ENCODE data around the gene COBLL1. TPM values are rescaled to one million over a fixed set of nuclear protein-coding genes. Genes with fewer than 3 reads are reported as not detected.

COBLL1 gene
- total RNA-seq, 1 donor from 2014 or later = 18.6 TPM

DNA sequence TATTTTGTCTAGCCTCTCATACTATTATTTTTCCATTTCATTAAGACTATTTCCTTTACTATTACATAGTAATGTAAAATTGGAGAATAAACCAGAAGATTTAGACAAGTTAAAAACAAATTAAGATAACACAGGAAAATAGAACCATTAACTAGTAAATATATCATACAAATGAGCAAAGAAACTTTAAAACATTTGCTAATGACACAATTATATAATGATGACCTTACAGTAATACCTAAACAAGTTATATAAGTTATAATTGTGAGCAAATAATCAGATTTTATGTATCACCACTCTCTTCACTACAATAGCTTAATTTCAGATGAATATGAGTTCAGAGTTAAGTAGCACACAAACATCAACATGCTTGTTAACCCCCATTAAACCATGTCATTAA is 147.8 kb downstream of the COBLL1 start:
- H3K79me2 ChIP-seq (ENCODE audit: insufficient read depth, low read length) = no peaks in the 10 kb centered on the region
- peaks cover 8% of the 10 kb centered on the region for H3K36me3 Mint-ChIP-seq (ENCODE audit: low read depth, unreplicated experiment)
- H3K4me2 ChIP-seq (ENCODE audit: low read length) = no peak overlapping the region
- no peak overlapping the region for H3K27ac ChIP-seq (ENCODE audit: low read depth, low read length)
- peaks cover 23% of the 10 kb centered on the region for H3K4me1 Mint-ChIP-seq (ENCODE audit: low read depth, unreplicated experiment)
- H3K36me3 ChIP-seq (ENCODE audit: insufficient read depth, low read length) = no peaks in the 10 kb centered on the region
- H3K9me3 ChIP-seq (ENCODE audit: insufficient read depth, low read depth, low read length) = no peaks in the 10 kb centered on the region
- H4K20me1 ChIP-seq (ENCODE audit: insufficient read depth, low read length) = no peaks in the 10 kb centered on the region
- H3K4me1 ChIP-seq (ENCODE audit: insufficient read depth, low read length) = no peaks in the 10 kb centered on the region
- no peak overlapping the region for H3K27ac Mint-ChIP-seq (ENCODE audit: unreplicated experiment)
- H2AFZ ChIP-seq (ENCODE audit: low read depth, low read length) = no peak overlapping the region
- H3K27me3 ChIP-seq (ENCODE audit: insufficient read depth, low read length) = no peaks in the 10 kb centered on the region
- no peak for DNase-seq (ENCODE audit: low read depth)
- TF ChIP-seq, protein P1, sequence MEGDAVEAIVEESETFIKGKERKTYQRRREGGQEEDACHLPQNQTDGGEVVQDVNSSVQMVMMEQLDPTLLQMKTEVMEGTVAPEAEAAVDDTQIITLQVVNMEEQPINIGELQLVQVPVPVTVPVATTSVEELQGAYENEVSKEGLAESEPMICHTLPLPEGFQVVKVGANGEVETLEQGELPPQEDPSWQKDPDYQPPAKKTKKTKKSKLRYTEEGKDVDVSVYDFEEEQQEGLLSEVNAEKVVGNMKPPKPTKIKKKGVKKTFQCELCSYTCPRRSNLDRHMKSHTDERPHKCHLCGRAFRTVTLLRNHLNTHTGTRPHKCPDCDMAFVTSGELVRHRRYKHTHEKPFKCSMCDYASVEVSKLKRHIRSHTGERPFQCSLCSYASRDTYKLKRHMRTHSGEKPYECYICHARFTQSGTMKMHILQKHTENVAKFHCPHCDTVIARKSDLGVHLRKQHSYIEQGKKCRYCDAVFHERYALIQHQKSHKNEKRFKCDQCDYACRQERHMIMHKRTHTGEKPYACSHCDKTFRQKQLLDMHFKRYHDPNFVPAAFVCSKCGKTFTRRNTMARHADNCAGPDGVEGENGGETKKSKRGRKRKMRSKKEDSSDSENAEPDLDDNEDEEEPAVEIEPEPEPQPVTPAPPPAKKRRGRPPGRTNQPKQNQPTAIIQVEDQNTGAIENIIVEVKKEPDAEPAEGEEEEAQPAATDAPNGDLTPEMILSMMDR (IDR thresholded peaks at IDR 0.05; ENCODE audit: insufficient read depth, low read depth, low read length) = no peak
- no peak for TF ChIP-seq EZH2 (IDR thresholded peaks at IDR 0.05; ENCODE audit: insufficient read depth, low read length)
- no peak overlapping the region for H3K4me3 Mint-ChIP-seq (ENCODE audit: unreplicated experiment)
- H3K9ac ChIP-seq (ENCODE audit: low read length) = no peak overlapping the region
- H3K4me3 ChIP-seq (ENCODE audit: insufficient read depth, low read depth, low read length) = no peak overlapping the region
- no peak for FAIRE-seq
- no peaks in the 10 kb centered on the region for H3K9me3 Mint-ChIP-seq (ENCODE audit: unreplicated experiment)
- H3K27me3 Mint-ChIP-seq (ENCODE audit: low read depth, unreplicated experiment) = no peaks in the 10 kb centered on the region

DNA sequence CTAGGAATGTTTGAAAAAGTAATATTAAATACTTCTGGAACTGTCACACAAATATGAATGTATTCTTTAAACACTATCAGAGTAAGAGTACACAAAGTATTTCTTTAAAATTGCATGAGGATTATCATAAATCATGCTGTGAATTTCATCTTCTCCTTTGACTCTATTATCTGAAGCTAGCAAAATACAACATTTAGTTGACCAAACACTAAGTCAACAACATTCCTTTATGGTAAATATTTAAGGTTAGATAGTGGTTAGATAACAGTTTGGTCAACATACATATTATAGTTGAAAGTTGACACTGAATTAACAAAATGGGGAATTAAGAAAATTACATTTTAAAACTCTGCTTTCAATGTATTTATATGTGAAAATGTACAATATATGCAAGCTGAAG is 148.2 kb downstream of the COBLL1 start:
- TF ChIP-seq EZH2 (IDR thresholded peaks at IDR 0.05; ENCODE audit: insufficient read depth, low read length) = no peak
- TF ChIP-seq, protein P1 (IDR thresholded peaks at IDR 0.05; ENCODE audit: insufficient read depth, low read depth, low read length) = no peak
- Histone ChIP-seq H3K4me3 (ENCODE audit: insufficient read depth, low read depth, low read length) (no peak overlapping the region), H3K79me2 (ENCODE audit: insufficient read depth, low read length) (no peaks in the 10 kb centered on the region), H3K36me3 (ENCODE audit: insufficient read depth, low read length) (no peaks in the 10 kb centered on the region), H3K4me2 (ENCODE audit: low read length) (no peak overlapping the region), H3K27me3 (ENCODE audit: insufficient read depth, low read length) (no peaks in the 10 kb centered on the region), H3K27ac (ENCODE audit: low read depth, low read length) (no peak overlapping the region), H3K9me3 (ENCODE audit: insufficient read depth, low read depth, low read length) (no peaks in the 10 kb centered on the region), H3K4me1 (ENCODE audit: insufficient read depth, low read length) (no peaks in the 10 kb centered on the region), H4K20me1 (ENCODE audit: insufficient read depth, low read length) (no peaks in the 10 kb centered on the region), H3K9ac (ENCODE audit: low read length) (no peak overlapping the region), H2AFZ (ENCODE audit: low read depth, low read length) (no peak overlapping the region)
- H3K9me3 Mint-ChIP-seq (ENCODE audit: unreplicated experiment) = no peaks in the 10 kb centered on the region
- peaks cover 23% of the 10 kb centered on the region for H3K4me1 Mint-ChIP-seq (ENCODE audit: low read depth, unreplicated experiment)
- no peak overlapping the region for H3K4me3 Mint-ChIP-seq (ENCODE audit: unreplicated experiment)
- no peak overlapping the region for H3K27ac Mint-ChIP-seq (ENCODE audit: unreplicated experiment)
- no peak for DNase-seq (ENCODE audit: low read depth)
- H3K27me3 Mint-ChIP-seq (ENCODE audit: low read depth, unreplicated experiment) = no peaks in the 10 kb centered on the region
- peaks cover 8% of the 10 kb centered on the region for H3K36me3 Mint-ChIP-seq (ENCODE audit: low read depth, unreplicated experiment)
- FAIRE-seq = no peak

DNA sequence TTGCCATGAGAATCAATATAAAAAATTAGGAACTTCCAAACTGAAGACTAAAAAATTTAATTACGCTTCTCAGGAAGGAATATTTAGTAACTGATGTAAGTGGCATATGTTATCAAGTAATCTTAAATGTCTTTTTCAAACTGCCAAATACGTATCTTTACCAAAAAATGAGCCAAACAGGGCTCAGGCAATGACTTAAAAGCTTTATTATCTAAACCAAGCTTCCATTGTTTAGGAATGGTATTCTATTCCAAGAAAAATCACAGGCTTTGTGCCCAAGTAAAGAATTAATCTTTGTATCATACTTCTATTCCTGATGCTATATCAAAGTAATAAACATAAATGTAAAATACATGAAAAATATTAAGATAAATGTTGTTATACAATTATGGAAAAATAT is 148.7 kb downstream of the COBLL1 start:
- Mint-ChIP-seq H3K4me3 (ENCODE audit: unreplicated experiment) (no peak overlapping the region), H3K9me3 (ENCODE audit: unreplicated experiment) (no peaks in the 10 kb centered on the region), H3K27me3 (ENCODE audit: low read depth, unreplicated experiment) (no peaks in the 10 kb centered on the region), H3K36me3 (ENCODE audit: low read depth, unreplicated experiment) (peaks cover 8% of the 10 kb centered on the region), H3K4me1 (ENCODE audit: low read depth, unreplicated experiment) (peaks cover 23% of the 10 kb centered on the region), H3K27ac (ENCODE audit: unreplicated experiment) (no peak overlapping the region)
- Histone ChIP-seq H3K4me3 (ENCODE audit: insufficient read depth, low read depth, low read length) (no peak overlapping the region), H3K79me2 (ENCODE audit: insufficient read depth, low read length) (no peaks in the 10 kb centered on the region), H3K27me3 (ENCODE audit: insufficient read depth, low read length) (no peaks in the 10 kb centered on the region), H3K4me2 (ENCODE audit: low read length) (no peak overlapping the region), H4K20me1 (ENCODE audit: insufficient read depth, low read length) (no peaks in the 10 kb centered on the region), H3K4me1 (ENCODE audit: insufficient read depth, low read length) (no peaks in the 10 kb centered on the region), H3K9ac (ENCODE audit: low read length) (no peak overlapping the region), H3K36me3 (ENCODE audit: insufficient read depth, low read length) (no peaks in the 10 kb centered on the region), H3K9me3 (ENCODE audit: insufficient read depth, low read depth, low read length) (no peaks in the 10 kb centered on the region), H3K27ac (ENCODE audit: low read depth, low read length) (no peak overlapping the region), H2AFZ (ENCODE audit: low read depth, low read length) (no peak overlapping the region)
- TF ChIP-seq, protein P1 (IDR thresholded peaks at IDR 0.05; ENCODE audit: insufficient read depth, low read depth, low read length) = no peak
- no peak for TF ChIP-seq EZH2 (IDR thresholded peaks at IDR 0.05; ENCODE audit: insufficient read depth, low read length)
- DNase-seq (ENCODE audit: low read depth) = no peak
- FAIRE-seq = no peak
